ENCODE data around the gene CSNK1G3. TPM values are rescaled to one million over a fixed set of nuclear protein-coding genes. Genes with fewer than 3 reads are reported as not detected.

The CSNK1G3 gene
- total and polyA plus RNA-seq, 2 experiments from 2014 or later, result 19.6 to 65.1 TPM

- TF ChIP-seq, protein P1, sequence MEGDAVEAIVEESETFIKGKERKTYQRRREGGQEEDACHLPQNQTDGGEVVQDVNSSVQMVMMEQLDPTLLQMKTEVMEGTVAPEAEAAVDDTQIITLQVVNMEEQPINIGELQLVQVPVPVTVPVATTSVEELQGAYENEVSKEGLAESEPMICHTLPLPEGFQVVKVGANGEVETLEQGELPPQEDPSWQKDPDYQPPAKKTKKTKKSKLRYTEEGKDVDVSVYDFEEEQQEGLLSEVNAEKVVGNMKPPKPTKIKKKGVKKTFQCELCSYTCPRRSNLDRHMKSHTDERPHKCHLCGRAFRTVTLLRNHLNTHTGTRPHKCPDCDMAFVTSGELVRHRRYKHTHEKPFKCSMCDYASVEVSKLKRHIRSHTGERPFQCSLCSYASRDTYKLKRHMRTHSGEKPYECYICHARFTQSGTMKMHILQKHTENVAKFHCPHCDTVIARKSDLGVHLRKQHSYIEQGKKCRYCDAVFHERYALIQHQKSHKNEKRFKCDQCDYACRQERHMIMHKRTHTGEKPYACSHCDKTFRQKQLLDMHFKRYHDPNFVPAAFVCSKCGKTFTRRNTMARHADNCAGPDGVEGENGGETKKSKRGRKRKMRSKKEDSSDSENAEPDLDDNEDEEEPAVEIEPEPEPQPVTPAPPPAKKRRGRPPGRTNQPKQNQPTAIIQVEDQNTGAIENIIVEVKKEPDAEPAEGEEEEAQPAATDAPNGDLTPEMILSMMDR (conservative IDR thresholded peaks at IDR 0.05; ENCODE audit: low read depth in 2 of 2), result no peak
- no peak for TF ChIP-seq EZH2 (IDR thresholded peaks at IDR 0.05; ENCODE audit: low read depth, unreplicated experiment)
- TF ChIP-seq STAT1 (IDR thresholded peaks at IDR 0.05; ENCODE audit: unreplicated experiment), result no peak
These were observed 127.3 kb downstream of the CSNK1G3 start (continued) for GRCh38 chr5:123639244-123639643.

GRCh38 chr5:123645024-123645603 lies 133.1 kb downstream of the CSNK1G3 start:
- Histone ChIP-seq H3F3A (replicated peaks; ENCODE audit: low read depth) (no peaks in the 10 kb centered on the region), H3K27me3 (ENCODE audit: insufficient read depth) (no peaks in the 10 kb centered on the region), H3K79me2 (replicated peaks; ENCODE audit: insufficient read depth) (no peaks in the 10 kb centered on the region), H3K4me3 (no peak overlapping the region), H3K27ac (ENCODE audit: low read depth) (no peak overlapping the region), H3K36me3 (ENCODE audit: insufficient read depth) (no peaks in the 10 kb centered on the region), H3K4me2 (no peak overlapping the region), H4K20me1 (replicated peaks; ENCODE audit: insufficient read depth) (no peaks in the 10 kb centered on the region), H3K9me2 (ENCODE audit: insufficient read depth) (no peaks in the 10 kb centered on the region), H3K4me1 (ENCODE audit: insufficient read depth) (no peaks in the 10 kb centered on the region), H2AFZ (no peak overlapping the region)
- no peak overlapping the region for H3K4me3 Mint-ChIP-seq
- H3K27me3 Mint-ChIP-seq (ENCODE audit: insufficient read depth, low read depth, poor library complexity), result no peaks in the 10 kb centered on the region
- H3K4me1 Mint-ChIP-seq, result peaks cover 4% of the 10 kb centered on the region; the same call in 2 of the 3 replicates
- TF ChIP-seq, protein P2, sequence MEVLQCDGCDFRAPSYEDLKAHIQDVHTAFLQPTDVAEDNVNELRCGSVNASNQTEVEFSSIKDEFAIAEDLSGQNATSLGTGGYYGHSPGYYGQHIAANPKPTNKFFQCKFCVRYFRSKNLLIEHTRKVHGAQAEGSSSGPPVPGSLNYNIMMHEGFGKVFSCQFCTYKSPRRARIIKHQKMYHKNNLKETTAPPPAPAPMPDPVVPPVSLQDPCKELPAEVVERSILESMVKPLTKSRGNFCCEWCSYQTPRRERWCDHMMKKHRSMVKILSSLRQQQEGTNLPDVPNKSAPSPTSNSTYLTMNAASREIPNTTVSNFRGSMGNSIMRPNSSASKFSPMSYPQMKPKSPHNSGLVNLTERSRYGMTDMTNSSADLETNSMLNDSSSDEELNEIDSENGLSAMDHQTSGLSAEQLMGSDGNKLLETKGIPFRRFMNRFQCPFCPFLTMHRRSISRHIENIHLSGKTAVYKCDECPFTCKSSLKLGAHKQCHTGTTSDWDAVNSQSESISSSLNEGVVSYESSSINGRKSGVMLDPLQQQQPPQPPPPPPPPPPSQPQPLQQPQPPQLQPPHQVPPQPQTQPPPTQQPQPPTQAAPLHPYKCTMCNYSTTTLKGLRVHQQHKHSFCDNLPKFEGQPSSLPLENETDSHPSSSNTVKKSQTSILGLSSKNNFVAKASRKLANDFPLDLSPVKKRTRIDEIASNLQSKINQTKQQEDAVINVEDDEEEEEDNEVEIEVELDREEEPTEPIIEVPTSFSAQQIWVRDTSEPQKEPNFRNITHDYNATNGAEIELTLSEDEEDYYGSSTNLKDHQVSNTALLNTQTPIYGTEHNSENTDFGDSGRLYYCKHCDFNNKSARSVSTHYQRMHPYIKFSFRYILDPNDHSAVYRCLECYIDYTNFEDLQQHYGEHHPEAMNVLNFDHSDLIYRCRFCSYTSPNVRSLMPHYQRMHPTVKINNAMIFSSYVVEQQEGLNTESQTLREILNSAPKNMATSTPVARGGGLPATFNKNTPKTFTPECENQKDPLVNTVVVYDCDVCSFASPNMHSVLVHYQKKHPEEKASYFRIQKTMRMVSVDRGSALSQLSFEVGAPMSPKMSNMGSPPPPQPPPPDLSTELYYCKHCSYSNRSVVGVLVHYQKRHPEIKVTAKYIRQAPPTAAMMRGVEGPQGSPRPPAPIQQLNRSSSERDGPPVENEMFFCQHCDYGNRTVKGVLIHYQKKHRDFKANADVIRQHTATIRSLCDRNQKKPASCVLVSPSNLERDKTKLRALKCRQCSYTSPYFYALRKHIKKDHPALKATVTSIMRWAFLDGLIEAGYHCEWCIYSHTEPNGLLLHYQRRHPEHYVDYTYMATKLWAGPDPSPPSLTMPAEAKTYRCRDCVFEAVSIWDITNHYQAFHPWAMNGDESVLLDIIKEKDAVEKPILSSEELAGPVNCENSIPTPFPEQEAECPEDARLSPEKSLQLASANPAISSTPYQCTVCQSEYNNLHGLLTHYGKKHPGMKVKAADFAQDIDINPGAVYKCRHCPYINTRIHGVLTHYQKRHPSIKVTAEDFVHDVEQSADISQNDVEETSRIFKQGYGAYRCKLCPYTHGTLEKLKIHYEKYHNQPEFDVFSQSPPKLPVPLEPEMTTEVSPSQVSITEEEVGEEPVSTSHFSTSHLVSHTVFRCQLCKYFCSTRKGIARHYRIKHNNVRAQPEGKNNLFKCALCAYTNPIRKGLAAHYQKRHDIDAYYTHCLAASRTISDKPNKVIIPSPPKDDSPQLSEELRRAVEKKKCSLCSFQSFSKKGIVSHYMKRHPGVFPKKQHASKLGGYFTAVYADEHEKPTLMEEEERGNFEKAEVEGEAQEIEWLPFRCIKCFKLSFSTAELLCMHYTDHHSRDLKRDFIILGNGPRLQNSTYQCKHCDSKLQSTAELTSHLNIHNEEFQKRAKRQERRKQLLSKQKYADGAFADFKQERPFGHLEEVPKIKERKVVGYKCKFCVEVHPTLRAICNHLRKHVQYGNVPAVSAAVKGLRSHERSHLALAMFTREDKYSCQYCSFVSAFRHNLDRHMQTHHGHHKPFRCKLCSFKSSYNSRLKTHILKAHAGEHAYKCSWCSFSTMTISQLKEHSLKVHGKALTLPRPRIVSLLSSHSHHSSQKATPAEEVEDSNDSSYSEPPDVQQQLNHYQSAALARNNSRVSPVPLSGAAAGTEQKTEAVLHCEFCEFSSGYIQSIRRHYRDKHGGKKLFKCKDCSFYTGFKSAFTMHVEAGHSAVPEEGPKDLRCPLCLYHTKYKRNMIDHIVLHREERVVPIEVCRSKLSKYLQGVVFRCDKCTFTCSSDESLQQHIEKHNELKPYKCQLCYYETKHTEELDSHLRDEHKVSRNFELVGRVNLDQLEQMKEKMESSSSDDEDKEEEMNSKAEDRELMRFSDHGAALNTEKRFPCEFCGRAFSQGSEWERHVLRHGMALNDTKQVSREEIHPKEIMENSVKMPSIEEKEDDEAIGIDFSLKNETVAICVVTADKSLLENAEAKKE (CRISPR knock-in tag; IDR thresholded peaks at IDR 0.05), result no peak
- TF ChIP-seq POLR2AphosphoS5 (IDR thresholded peaks at IDR 0.05; ENCODE audit: low read depth) (no peak), ZNF331 (CRISPR knock-in tag; IDR thresholded peaks at IDR 0.05; ENCODE audit: low read depth) (no peak), EZH2phosphoT487 (IDR thresholded peaks at IDR 0.05; ENCODE audit: unreplicated experiment) (no peak), JUNB (IDR thresholded peaks at IDR 0.05; ENCODE audit: unreplicated experiment) (no peak)
- H3K36me3 Mint-ChIP-seq (ENCODE audit: low read depth), result no peaks in the 10 kb centered on the region
- H3K9me3 Mint-ChIP-seq, result no peaks in the 10 kb centered on the region
- ATAC-seq (no peak), DNase-seq (ENCODE audit: low spot score) (no peak)
- no peak overlapping the region for H3K27ac Mint-ChIP-seq
